ENCODE results near the gene PAK6. TPM values are rescaled to one million over a fixed set of nuclear protein-coding genes. Genes with fewer than 3 reads are reported as not detected.

PAK6 gene
- total RNA-seq, 1 donor from 2014 or later: 13.2 TPM

DNA sequence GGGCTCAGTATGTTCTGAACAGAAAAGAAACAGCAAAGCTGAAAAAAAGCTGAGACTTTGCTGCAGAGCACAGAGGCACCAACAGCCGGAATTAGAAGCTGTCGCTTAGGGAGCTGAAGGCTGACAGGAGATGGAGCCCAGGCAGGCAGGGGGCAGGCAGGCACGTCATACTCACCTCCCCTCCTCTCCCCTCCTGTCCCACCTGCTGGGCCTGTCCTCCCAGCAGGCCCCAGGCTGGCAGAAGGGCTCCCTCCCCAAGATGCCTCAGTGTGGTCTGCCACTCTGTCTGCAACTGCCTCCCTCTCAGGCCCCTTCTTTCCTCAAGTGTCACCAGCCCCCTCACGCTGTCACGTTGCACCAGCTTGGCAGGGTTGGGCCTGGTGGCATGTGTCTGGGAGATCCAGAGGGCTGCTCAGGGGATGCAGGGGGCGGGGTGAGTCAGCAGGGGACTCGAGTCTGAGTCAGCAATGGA, 47.2 kb downstream of the PAK6 start:
- Mint-ChIP-seq H3K36me3 (ENCODE audit: insufficient read depth) (no peaks in the 10 kb centered on the region), H3K4me1 (ENCODE audit: low read depth) (peaks cover 1% of the 10 kb centered on the region), H3K27ac (no peak overlapping the region), H3K27me3 (peaks cover 73% of the 10 kb centered on the region), H3K4me3 (ENCODE audit: low read depth) (no peak overlapping the region), H3K9me3 (ENCODE audit: low read depth) (no peaks in the 10 kb centered on the region)
- TF ChIP-seq, protein P1, sequence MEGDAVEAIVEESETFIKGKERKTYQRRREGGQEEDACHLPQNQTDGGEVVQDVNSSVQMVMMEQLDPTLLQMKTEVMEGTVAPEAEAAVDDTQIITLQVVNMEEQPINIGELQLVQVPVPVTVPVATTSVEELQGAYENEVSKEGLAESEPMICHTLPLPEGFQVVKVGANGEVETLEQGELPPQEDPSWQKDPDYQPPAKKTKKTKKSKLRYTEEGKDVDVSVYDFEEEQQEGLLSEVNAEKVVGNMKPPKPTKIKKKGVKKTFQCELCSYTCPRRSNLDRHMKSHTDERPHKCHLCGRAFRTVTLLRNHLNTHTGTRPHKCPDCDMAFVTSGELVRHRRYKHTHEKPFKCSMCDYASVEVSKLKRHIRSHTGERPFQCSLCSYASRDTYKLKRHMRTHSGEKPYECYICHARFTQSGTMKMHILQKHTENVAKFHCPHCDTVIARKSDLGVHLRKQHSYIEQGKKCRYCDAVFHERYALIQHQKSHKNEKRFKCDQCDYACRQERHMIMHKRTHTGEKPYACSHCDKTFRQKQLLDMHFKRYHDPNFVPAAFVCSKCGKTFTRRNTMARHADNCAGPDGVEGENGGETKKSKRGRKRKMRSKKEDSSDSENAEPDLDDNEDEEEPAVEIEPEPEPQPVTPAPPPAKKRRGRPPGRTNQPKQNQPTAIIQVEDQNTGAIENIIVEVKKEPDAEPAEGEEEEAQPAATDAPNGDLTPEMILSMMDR (IDR thresholded peaks at IDR 0.05; ENCODE audit: unreplicated experiment): no peak
- DNase-seq (ENCODE audit: low spot score, unreplicated experiment): no peak

DNA sequence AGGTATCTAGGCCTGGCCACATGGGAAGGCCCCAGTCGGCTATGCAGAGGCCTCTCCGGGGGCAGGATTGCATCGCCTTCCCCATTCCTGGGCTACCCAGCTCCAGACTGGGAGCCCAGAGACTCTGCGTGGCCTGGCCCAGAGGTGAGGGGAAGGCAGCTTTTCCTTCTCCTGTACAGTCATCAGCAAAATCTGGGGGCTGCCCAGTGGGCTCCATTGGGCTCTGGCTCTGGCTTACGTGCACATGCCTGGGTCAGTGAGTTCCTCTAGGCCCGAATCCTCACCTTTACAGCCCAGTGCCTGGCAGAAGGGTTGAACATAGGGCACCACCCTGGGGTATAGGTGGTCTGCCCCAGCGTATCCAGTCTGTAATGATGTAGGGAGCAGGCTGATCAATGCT, 47.9 kb downstream of the PAK6 start:
- H3K4me3 Mint-ChIP-seq (ENCODE audit: low read depth): no peak overlapping the region
- H3K27me3 Mint-ChIP-seq: peaks cover 73% of the 10 kb centered on the region
- H3K36me3 Mint-ChIP-seq (ENCODE audit: insufficient read depth): no peaks in the 10 kb centered on the region
- no peak for DNase-seq (ENCODE audit: low spot score, unreplicated experiment)
- H3K4me1 Mint-ChIP-seq (ENCODE audit: low read depth): peaks cover 1% of the 10 kb centered on the region
- no peaks in the 10 kb centered on the region for H3K9me3 Mint-ChIP-seq (ENCODE audit: low read depth)
- no peak overlapping the region for H3K27ac Mint-ChIP-seq
- TF ChIP-seq, protein P1 (IDR thresholded peaks at IDR 0.05; ENCODE audit: unreplicated experiment): no peak

DNA sequence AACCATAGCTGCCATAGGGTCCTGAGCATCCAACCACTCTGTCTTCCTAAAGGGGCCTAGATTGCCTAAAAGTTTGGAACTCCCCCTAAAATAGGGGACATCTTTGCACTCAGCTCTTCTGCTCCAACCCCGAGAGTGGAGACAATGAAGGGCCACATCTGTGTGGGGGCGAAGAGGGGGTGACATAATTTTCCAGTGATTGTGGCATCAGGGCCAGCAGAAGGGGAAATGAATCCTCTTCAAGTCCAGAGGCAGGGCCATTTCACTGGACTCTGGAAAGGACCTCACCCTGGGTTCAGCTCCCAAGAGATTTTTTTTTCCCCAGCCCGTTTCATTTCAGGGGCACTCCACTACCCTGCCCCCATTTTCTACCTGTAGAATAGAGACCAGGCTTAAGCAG, 48.6 kb downstream of the PAK6 start:
- Mint-ChIP-seq H3K36me3 (ENCODE audit: insufficient read depth) (no peaks in the 10 kb centered on the region), H3K4me3 (ENCODE audit: low read depth) (no peak overlapping the region), H3K27me3 (peaks cover 80% of the 10 kb centered on the region), H3K27ac (no peak overlapping the region), H3K4me1 (ENCODE audit: low read depth) (peaks cover 1% of the 10 kb centered on the region), H3K9me3 (ENCODE audit: low read depth) (no peaks in the 10 kb centered on the region)
- no peak for DNase-seq (ENCODE audit: low spot score, unreplicated experiment)
- TF ChIP-seq, protein P1 (IDR thresholded peaks at IDR 0.05; ENCODE audit: unreplicated experiment): no peak

DNA sequence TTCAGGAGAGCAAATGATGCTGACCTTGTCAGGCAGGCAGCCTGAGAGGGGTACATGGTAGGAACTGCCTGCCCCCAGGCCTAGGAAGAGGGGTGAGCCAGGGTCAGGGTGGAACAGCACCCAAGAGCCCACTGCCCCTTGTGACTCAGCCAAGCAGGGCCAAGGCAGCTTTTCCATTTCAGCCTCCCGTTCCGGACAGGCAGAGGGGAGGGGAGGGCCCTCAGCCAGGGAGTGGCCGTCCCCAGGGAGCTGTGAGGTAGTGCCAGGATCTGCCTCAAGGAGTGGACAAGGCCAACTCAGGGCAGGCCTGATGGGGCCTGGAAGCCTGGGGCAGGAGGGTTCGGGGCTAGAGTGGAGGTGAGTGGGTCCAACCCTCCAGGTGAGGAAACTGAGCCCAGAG, 49.1 kb downstream of the PAK6 start:
- Mint-ChIP-seq H3K27ac (no peak overlapping the region), H3K4me3 (ENCODE audit: low read depth) (no peak overlapping the region), H3K27me3 (peaks cover 85% of the 10 kb centered on the region), H3K4me1 (ENCODE audit: low read depth) (peaks cover 1% of the 10 kb centered on the region), H3K36me3 (ENCODE audit: insufficient read depth) (no peaks in the 10 kb centered on the region), H3K9me3 (ENCODE audit: low read depth) (no peaks in the 10 kb centered on the region)
- no peak for DNase-seq (ENCODE audit: low spot score, unreplicated experiment)
- TF ChIP-seq, protein P1 (IDR thresholded peaks at IDR 0.05; ENCODE audit: unreplicated experiment): no peak

DNA sequence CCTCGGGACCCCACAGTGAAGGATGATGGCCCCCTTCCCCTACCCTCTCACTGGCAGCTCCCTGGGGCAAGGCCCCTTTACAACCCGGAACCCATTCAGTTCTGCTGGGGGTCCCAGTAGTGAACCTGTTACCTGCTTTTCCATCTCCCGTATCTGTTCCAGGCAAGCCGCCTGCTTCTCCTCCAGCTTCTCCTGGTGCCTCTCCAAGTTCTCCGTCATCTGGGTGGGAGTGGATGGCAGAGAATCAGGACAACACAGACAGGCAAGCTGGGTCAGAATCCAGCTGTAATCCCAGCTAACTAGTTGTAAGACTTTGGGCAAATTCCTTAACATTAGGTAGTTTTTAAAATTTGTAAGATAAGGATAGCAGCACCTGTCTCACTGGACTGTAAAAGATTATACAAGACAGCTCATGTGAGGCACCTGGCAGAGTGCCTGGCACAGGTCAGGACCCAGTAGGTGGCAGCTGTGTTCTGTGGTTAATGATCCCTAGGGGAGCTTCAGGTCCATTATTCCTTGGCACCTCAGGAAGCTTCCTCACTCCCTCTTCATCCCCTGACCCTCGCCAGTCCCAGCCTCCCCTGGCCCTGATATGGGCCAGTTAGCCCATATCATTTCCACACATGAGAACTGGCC, 50.4 kb downstream of the PAK6 start:
- Mint-ChIP-seq H3K27ac (no peak overlapping the region), H3K4me3 (ENCODE audit: low read depth) (no peak overlapping the region), H3K27me3 (peaks cover 84% of the 10 kb centered on the region), H3K9me3 (ENCODE audit: low read depth) (no peaks in the 10 kb centered on the region), H3K36me3 (ENCODE audit: insufficient read depth) (no peaks in the 10 kb centered on the region), H3K4me1 (ENCODE audit: low read depth) (peaks cover 1% of the 10 kb centered on the region)
- DNase-seq (ENCODE audit: low spot score, unreplicated experiment): no peak
- TF ChIP-seq, protein P1 (IDR thresholded peaks at IDR 0.05; ENCODE audit: unreplicated experiment): no peak

Measured in progenitor cell of endocrine pancreas (in vitro differentiated cells).